BLaER1 (cell line): ENCODE data around the gene ELMOD3.
"Not testable (repeated sequence)": the region's sequence is repeated elsewhere in the genome, so short reads cannot be mapped to it uniquely, and the experiment has no call there.

Experiments
- H3K27ac ChIP-seq: shearing (Covaris generic); formaldehyde crosslinking; 2 replicates; pipeline ENCODE4 v1.8.1; 2022
- H3K27me3 ChIP-seq: shearing (Covaris generic); formaldehyde crosslinking; 2 replicates; pipeline ENCODE4 v1.8.1; 2022
- H3K36me3 ChIP-seq: shearing (Covaris generic); formaldehyde crosslinking; 2 replicates; pipeline ENCODE4 v1.8.1; 2022
- H3K4me1 ChIP-seq: shearing (Covaris generic); formaldehyde crosslinking; 2 replicates; pipeline ENCODE4 v1.8.1; 2022
- H3K4me2 ChIP-seq: shearing (Covaris generic); formaldehyde crosslinking; 2 replicates; pipeline ENCODE4 v1.8.1; 2022
- H3K4me3 ChIP-seq: shearing (Covaris generic); formaldehyde crosslinking; 2 replicates; pipeline ENCODE4 v1.8.1; 2022
- H3K9ac ChIP-seq: shearing (Covaris generic); formaldehyde crosslinking; 2 replicates; pipeline ENCODE4 v1.8.1; 2022
- H3K9me3 ChIP-seq: shearing (Covaris generic); formaldehyde crosslinking; 2 replicates; pipeline ENCODE4 v1.8.1; 2022
- H4K20me1 ChIP-seq: shearing (Covaris generic); formaldehyde crosslinking; 2 replicates; pipeline ENCODE4 v1.8.1; 2022
- Cebpa-rat ChIP-seq: shearing (Covaris generic); IDR thresholded peaks from 2 replicates; pipeline ENCODE4 v1.8.1; 2022

ELMOD3 gene

DNA sequence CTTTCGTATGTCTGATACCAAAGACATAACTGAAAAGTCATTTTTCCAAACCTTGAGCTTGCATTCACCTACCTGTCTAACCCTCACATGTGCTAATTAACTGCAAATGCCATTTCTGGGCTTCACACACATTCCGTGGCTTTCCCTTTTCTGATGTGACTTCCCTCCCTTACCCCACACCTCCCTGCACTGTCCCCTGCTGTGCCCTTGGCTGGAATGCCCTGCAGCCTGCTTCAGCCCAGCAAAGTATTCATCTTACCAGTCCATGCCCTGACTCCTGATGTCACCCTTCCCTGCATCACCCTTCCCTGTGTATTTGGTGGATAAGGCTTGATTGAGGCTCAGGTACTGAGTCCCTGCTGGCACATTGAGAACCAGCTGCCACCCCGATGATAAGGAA lies 12.4 kb upstream of the ELMOD3 start:
- H4K20me1 ChIP-seq, result peaks cover 5% of the 10 kb centered on the region; the same call in 1 of the 2 replicates
- no peak overlapping the region for H3K27ac ChIP-seq
- no peaks in the 10 kb centered on the region for H3K4me1 ChIP-seq
- no peak overlapping the region for H3K4me3 ChIP-seq
- H3K9me3 ChIP-seq, result no peaks in the 10 kb centered on the region
- no peaks in the 10 kb centered on the region for H3K27me3 ChIP-seq
- no peak overlapping the region for H3K9ac ChIP-seq
- peaks cover 50% of the 10 kb centered on the region for H3K36me3 ChIP-seq
- H3K4me2 ChIP-seq, result no peak overlapping the region
- TF ChIP-seq Cebpa-rat, result no peak

DNA sequence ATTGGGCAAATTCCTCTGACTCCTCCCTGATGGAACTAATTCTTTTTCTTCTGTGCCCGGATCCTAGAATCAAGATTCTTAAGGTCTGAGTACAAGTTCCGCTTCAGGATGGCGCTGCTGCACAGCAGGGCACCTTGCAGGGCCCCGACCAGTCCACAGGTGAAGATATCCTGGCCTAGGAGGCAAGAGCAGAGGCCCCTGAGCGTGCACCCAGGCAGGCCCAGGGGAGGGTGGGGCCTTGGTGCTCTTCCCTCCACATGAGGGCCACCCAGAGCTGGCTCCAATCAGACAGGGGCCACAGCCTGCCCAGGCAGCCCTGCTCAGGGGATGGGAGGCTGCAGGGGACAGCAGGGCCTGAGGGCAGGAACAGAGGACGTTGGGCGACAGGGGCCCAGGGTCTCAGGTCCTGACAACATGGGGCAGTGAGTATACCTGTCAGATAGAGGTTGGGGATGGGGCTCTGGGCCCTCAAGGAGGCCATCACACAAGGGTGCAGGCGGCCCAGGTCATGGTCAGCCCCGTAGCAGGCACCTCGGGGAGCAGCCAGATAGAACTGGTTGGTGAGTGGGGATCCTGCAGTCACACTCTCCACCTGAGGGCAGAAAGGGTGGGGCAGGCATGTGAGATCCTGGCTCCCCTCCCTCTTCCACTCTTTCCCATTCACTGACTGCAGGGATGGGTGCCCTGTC lies 11.2 kb upstream of the ELMOD3 start:
- H3K9ac ChIP-seq, H3K4me1 ChIP-seq, H3K4me2 ChIP-seq, H4K20me1 ChIP-seq, H3K9me3 ChIP-seq, H3K27me3 ChIP-seq, H3K27ac ChIP-seq, H3K4me3 ChIP-seq: not testable (repeated sequence)
- H3K36me3 ChIP-seq, result peaks cover 62% of the 10 kb centered on the region

DNA sequence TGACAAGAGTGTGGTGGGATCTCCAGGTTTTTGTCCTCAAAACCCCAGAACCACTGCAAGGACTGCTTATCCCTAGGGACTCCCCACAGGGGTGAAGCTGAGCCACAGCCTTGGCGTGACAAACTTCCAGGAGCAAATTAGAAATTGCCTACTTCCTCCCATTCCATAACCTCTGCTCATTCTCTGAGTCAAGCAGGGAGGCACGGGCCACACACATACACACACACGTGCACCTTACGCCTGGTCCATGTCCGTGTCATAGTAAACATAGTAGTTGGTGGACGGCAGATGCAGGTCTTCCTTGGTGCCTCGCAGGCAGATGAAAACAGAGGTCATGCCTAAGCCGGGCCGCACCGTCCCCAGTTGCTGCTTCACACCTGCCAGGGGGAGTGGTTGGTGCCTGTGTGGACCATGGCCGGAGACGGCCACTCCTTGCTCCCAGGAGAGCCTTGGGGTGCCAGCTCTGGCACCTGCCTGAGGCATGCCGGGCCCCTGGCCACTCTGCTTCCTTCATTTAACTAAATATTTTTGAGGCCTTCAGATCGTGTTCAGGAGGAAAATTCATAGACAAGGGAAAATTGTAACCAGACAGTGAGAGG lies 10.1 kb upstream of the ELMOD3 start:
- Histone ChIP-seq H3K4me3 (no peak overlapping the region), H3K4me1 (peaks cover 3% of the 10 kb centered on the region; the same call in 1 of the 2 replicates), H3K4me2 (no peak overlapping the region), H3K27ac (no peak overlapping the region), H3K9ac (no peak overlapping the region), H3K36me3 (peaks cover 71% of the 10 kb centered on the region), H3K27me3 (no peaks in the 10 kb centered on the region), H4K20me1 (peaks cover 5% of the 10 kb centered on the region; the same call in 1 of the 2 replicates), H3K9me3 (no peaks in the 10 kb centered on the region)
- TF ChIP-seq Cebpa-rat, result no peak

GRCh38 chr2:85347599-85347998 lies 7.0 kb upstream of the ELMOD3 start:
- Histone ChIP-seq H3K4me2 (no peak overlapping the region), H3K4me1 (peaks cover 8% of the 10 kb centered on the region), H3K27me3 (no peaks in the 10 kb centered on the region), H4K20me1 (peaks cover 5% of the 10 kb centered on the region; the same call in 1 of the 2 replicates), H3K4me3 (no peak overlapping the region), H3K27ac (no peak overlapping the region), H3K36me3 (peaks cover 90% of the 10 kb centered on the region), H3K9me3 (no peaks in the 10 kb centered on the region), H3K9ac (no peak overlapping the region)
- no peak for TF ChIP-seq Cebpa-rat

GRCh38 chr2:85353876-85354285 lies 688 bp upstream of the ELMOD3 start:
- peak overlapping the region; percentile 87 for H3K27ac ChIP-seq
- H3K27me3 ChIP-seq, result no peaks in the 10 kb centered on the region
- H3K4me2 ChIP-seq, result peak overlapping the region; percentile 90
- H4K20me1 ChIP-seq, result no peaks in the 10 kb centered on the region
- H3K4me1 ChIP-seq, result peaks cover 41% of the 10 kb centered on the region
- TF ChIP-seq Cebpa-rat, result no peak
- H3K4me3 ChIP-seq, result peak overlapping the region; percentile 85
- no peaks in the 10 kb centered on the region for H3K9me3 ChIP-seq
- H3K9ac ChIP-seq, result peak overlapping the region; percentile 94
- peaks cover 62% of the 10 kb centered on the region for H3K36me3 ChIP-seq

DNA sequence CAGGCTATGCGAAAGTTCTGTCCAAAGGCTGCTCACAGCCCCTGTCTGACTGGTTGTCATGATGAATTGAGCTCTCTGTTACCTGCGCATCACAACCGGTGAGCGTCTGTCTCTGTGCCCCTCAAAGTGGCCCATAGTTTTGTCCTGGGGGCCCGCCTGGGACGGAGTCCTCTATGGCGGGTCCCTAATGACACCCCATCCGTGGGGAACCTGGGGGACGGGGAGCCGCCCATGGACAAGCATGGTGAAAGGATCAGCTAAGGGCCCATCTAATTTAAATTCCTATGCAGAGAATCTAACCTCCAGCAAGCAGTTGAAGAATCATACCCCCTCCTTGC lies 473 bp downstream of the ELMOD3 start:
- no peak for TF ChIP-seq Cebpa-rat
- H3K27me3 ChIP-seq, result no peaks in the 10 kb centered on the region
- H3K9ac ChIP-seq, result peak overlapping the region; percentile 94
- H4K20me1 ChIP-seq, result no peaks in the 10 kb centered on the region
- H3K9me3 ChIP-seq, result no peaks in the 10 kb centered on the region
- peak overlapping the region; percentile 90 for H3K4me2 ChIP-seq
- peak overlapping the region; percentile 85 for H3K4me3 ChIP-seq
- H3K27ac ChIP-seq, result peak overlapping the region; percentile 87
- peaks cover 35% of the 10 kb centered on the region for H3K4me1 ChIP-seq
- H3K36me3 ChIP-seq, result peaks cover 60% of the 10 kb centered on the region

GRCh38 chr2:85355521-85355920 lies 952 bp downstream of the ELMOD3 start:
- Histone ChIP-seq H3K9me3 (no peaks in the 10 kb centered on the region), H3K27me3 (no peaks in the 10 kb centered on the region), H3K9ac (peak overlapping the region; percentile 94; the same call in 1 of the 2 replicates), H3K36me3 (peaks cover 55% of the 10 kb centered on the region), H3K4me3 (peak overlapping the region; percentile 85), H3K4me1 (peaks cover 35% of the 10 kb centered on the region), H3K27ac (no peak overlapping the region; the same call in 1 of the 2 replicates), H3K4me2 (peak overlapping the region; percentile 90), H4K20me1 (no peaks in the 10 kb centered on the region)
- TF ChIP-seq Cebpa-rat, result no peak

- Histone ChIP-seq H3K4me2 (peak overlapping the region; percentile 90; the same call in 1 of the 2 replicates), H3K27ac (no peak overlapping the region), H3K4me1 (peaks cover 35% of the 10 kb centered on the region), H4K20me1 (no peaks in the 10 kb centered on the region), H3K9ac (no peak overlapping the region), H3K4me3 (no peak overlapping the region), H3K36me3 (peaks cover 52% of the 10 kb centered on the region), H3K9me3 (no peaks in the 10 kb centered on the region), H3K27me3 (no peaks in the 10 kb centered on the region)
- TF ChIP-seq Cebpa-rat, result no peak
These were observed 1.6 kb downstream of the ELMOD3 start for GRCh38 chr2:85356186-85356585.

DNA sequence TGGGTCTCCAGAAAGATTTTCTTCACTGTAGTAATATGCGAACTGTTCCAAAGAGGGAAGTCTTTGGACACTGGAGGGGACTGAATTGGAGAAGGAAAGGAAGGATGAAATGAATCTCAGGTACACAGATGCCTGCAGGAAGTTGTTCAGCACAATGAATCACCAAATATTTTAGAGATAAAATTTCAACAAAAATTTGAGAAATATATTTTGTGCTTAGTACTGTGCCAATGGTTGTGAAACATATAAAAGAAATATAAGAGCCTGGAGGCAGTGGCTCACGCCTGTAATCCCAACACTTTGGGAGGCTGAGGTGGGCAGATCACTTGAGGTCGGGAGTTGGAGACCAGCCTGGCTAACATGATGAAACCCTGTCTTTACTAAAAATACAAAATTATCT lies 3.2 kb downstream of the ELMOD3 start:
- Histone ChIP-seq H3K4me2 (no peak overlapping the region), H3K27me3 (no peaks in the 10 kb centered on the region), H3K27ac (no peak overlapping the region), H3K9me3 (no peaks in the 10 kb centered on the region), H3K4me1 (peaks cover 31% of the 10 kb centered on the region), H3K9ac (no peak overlapping the region), H3K4me3 (no peak overlapping the region), H3K36me3 (peaks cover 60% of the 10 kb centered on the region), H4K20me1 (no peaks in the 10 kb centered on the region)
- TF ChIP-seq Cebpa-rat, result no peak

GRCh38 chr2:85362653-85363387 lies 8.3 kb downstream of the ELMOD3 start:
- not testable (repeated sequence) for H3K27me3 ChIP-seq, H3K4me2 ChIP-seq, H3K9ac ChIP-seq, H4K20me1 ChIP-seq, H3K27ac ChIP-seq, H3K9me3 ChIP-seq, H3K4me3 ChIP-seq
- H3K4me1 ChIP-seq, result peaks cover 18% of the 10 kb centered on the region
- peaks cover 46% of the 10 kb centered on the region for H3K36me3 ChIP-seq
